GM18870 (cell line): ENCODE results near the gene HNRNPU.

Experiments used
- ATAC-seq: cut with Tn5 transposase; IDR thresholded peaks from one replicate; pipeline ENCODE4 v1.9.1; 2021; ENCODE audit warnings: moderate library complexity; ENCODE audit not compliant: unreplicated experiment

Gene HNRNPU

DNA sequence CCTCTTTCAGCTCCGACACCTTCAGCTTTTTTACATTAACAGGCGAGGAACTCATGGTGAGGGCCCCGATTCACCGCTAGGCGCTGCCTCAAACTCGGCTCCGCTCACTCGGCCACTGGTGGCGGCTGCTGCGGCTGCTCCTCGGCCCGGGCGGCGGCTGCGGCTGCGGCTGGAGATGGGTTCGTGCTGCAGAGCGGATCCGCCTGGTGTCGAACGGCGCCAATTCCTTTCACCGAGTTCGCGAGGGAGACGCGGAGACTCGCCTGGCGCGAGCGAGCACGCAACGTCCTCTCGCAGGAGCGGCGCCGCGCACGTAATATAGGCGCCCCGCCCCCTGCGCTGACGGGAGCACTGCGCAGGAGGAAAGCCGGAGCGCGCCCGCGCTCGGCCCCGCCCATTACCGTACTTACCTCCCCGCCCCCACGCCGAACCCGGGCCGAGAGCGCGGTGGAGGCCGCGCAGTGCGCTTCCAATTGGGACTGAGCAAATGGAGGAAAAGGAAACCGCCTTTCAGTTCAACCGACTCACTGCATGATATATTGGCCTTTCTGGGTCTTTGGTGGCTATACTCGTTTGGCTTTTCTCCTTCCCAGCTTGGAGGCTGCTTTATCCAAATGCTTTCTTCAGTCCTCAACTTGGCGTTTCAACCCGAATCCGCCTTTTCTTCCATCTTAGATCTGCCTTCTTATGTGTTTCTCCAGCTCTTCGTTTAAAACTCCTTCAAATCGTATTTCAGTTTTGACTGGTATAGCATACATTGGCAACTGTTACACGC, at the start of gene HNRNPU:
TSS of gene HNRNPU (minus strand) at position 291 of the 775 bp plus-strand sequence. CDS start at position 55, 236 bp downstream.
- peak; percentile 57 for ATAC-seq

DNA sequence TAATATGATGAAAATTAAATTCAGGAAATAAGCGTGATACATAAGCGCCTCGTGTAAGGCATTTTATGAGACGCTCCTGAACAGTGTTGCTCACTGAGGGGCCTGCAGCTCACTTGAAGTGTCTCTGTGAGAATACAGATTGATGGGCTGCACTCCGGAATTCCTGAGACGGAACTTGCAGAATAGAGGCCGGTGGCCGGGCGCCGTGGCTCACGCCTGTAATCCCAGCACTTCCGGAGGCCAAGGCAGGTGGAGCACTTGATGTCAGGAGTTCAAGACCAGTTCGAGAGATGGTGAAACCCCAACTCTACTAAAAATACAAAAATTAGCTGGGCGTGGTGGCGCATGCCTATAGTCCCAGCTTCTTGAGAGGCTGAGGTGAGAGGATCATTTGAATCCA, 49.5 kb upstream of the HNRNPU start:
- ATAC-seq = no peak

DNA sequence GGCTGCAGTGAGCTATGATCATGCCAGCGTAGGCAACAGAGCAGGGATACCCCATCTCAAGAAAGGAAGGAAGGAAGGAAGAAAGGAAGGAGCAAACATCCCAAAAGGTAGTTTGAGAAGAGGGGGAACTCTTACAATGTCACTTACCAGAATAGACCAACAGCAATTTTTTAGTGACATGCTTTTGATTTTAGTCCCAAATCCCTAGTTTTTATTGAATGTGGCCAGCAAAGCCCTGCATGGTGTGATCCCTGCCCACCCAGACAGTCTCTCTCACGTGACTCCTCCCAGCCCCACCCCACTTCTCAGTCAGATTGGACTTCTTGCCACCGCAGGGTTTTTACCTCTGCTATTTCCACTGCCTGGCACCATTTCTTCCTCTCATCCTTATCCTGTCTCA, 39.8 kb upstream of the HNRNPU start:
- ATAC-seq = no peak

DNA sequence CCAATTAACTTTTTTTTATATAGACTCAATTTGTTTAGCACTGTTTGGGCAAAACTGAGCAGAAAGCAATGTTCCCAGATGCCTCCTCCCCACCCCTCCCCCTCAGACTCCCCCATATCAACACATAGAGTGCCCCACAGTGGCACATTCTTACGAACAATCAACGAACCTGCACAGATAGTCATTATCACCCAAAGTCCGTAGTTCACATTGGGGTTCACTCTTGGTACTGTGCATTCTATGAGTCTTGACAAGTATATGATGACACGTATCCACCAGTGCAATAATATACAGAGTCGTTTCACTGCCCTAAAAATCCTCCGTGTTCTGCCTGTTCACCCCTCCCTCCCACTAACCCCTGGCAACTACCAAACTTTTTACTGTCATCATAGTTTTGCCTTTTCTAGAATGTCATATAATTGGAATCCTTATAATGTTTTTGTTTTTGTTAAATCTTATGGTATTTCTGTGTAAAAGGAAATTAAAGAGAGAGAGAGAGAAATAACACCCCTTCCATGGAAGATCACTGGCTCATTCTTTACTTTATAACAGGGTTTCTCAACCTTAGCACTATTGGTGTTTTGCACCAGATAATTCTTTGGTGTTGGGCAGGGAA, 37.2 kb upstream of the HNRNPU start:
- ATAC-seq = no peak

DNA sequence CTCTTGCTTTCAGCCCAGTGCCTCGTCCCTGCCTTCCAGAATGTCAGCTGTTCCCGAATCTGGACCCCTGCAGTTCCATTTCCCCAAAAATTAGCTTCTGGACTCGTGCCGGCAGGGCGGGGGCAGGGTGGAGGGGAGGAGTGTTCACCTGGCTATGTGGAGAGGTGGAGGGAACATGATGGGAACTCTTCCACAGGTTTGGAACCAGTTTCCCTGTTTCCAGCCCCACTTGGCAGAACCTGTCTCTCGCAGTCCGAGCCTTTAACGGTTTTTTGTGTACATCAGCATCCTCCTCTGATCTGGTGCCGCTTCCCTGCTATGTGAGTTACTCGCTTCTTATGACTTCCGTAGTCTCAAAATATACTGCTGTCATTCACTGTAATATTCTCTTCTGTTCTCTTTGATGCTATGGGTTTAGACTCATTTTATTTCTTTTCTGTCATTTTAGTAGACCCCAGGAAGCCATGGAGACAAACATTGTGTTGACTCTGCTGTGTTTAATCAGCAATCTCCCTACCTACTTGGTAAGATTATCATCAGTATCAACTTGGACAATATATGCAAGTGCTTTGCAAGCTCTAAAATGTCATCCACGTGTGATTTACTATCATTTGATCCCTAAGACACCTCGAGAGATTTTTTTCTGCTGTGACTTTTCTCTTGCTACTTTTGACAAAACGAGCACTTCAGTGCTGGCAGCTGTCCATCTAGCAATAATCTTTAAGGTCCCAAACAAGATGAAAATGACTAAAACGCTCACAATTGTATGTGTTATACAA, 33.3 kb upstream of the HNRNPU start:
- no peak for ATAC-seq

DNA sequence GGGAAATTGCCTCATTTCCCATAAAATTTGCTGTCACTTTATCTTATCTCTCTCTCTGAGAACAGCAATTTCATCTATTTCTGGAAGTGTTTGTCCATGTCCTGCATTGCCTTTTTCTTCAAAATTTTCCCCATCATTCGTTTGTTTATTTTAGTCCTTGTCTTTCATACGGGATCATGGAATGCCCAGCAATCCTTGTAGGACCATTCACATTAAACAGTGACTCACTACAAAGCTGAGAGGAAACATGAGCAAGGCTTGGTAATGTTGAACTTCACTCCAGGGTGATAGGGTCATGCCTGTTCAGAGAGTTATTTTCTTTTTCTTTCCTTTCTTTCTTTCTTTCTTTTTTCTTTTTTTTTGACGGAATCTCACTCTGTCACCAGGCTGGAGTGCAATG, 32.2 kb upstream of the HNRNPU start:
- ATAC-seq = no peak

DNA sequence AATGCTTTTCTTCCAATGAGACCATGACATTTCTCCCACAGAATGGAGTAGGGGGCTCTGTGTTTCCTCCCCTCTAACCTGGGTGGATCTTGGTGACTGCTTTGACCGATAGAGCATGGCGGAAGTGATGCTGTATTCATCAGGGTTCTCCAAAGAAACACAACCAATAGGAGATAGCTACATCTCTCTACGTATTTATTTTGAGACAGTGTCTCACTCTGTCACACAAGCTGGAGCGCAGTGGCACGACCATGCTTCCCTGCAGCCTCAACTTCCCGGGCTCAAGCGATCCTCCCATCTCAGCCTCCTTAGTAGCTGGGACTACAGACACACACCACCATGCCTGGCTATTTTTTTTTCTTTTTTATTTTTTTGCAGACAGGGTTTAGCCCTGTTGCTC, 29.5 kb upstream of the HNRNPU start:
- ATAC-seq = no peak

DNA sequence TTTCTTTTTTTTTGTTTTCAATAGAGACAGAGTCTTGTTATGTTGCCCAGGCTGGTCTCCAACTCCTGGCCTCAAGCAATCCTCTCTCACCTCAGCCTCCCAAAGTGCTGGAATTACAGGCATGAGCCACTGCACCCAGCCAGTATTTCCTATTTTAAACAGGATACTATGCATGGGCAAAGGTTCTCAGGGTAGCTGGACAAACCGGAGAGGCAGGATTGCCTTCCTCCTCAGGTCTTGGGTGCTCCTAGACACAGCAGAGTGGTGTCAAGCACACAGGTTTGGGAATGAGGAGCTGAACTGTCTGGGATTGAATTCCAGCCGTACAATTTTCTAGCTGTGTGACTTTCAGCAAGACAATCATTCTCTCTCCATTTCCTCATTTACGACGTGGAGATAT, 22.9 kb upstream of the HNRNPU start:
- no peak for ATAC-seq

DNA sequence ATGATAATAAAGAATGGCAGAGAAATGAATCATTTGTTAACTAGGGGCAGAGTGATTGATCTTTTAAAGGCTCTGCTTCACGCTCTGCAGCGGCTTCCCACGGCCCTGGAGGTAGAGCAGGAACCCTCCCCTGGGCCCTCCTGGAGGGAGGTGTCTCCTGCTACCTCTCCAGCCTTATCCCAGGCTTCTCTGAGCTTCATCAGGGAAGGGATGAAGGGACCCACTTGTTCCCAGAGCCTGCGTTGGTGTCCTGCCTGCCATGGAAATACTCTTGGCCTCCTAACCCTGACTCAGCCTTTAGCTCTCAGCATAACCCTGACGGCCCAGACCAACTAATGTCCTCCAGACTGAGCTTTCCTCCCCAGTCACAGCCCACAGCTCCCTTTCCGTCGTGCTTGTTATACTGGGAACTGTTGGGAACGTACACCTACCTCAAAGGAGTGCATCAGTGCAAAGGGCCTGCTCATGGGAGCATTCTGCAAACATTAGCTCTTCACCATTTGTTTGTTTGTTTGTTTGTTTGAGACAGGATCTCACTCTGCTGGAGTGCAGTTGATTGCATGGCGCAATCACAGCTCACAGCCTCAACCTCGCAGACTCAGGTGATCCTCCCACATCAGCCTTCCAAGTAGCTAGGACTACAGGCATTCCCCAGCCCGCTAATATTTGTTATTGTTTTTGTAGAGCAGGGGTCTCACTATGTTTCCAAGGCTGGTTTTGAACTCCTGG, 17.4 kb upstream of the HNRNPU start:
- no peak for ATAC-seq

DNA sequence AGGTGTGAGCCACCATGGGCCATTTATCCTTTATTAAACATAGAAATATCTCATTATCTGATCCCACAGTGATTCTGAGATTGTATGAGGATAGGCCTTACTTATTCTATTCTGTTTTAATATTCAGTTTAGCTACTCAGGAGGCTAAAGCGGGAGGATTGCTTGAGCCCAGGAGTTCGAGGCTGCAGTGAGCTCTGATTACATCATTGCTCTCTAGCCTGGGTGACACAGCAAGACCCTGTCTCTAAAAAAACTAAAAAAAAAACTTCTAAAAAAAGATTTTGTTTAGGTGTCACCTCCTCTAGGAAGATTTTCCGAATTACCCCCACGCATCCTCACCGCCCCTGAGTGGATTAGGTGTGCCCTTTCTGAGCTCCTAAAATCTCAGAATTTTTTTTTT, 14.3 kb upstream of the HNRNPU start:
- ATAC-seq = no peak

DNA sequence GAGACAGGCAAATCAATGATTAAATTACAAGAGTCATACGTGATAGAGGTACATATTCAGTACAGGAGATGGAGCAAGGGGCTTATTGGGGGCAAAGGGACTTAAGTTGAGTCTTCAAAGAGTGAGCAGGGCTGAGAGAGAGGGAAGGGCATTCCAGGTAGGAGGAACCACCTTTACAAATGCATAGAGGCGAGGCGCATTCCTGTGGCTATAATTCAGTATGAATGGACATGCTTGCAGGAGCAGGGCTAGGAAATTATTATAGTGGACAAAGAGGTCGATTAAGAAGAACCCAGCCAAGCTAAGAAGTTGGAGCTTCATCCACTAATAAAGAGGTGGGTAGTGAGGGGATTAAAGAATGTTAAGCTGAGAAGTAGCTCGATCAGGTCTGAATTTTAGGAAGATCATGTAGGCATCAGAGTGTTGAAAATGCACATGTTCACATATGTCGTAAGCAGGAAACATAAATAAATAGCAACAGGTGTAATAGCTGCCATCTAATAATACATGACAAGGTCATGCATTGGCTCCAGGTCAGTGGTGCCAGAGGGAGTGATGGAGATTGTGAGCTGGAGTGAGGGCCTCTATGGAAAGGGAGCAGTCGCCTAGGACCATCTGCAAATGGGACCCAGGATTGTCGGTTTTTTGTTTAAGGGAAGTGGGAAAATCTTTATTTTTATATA, 12.0 kb upstream of the HNRNPU start:
- ATAC-seq = no peak

DNA sequence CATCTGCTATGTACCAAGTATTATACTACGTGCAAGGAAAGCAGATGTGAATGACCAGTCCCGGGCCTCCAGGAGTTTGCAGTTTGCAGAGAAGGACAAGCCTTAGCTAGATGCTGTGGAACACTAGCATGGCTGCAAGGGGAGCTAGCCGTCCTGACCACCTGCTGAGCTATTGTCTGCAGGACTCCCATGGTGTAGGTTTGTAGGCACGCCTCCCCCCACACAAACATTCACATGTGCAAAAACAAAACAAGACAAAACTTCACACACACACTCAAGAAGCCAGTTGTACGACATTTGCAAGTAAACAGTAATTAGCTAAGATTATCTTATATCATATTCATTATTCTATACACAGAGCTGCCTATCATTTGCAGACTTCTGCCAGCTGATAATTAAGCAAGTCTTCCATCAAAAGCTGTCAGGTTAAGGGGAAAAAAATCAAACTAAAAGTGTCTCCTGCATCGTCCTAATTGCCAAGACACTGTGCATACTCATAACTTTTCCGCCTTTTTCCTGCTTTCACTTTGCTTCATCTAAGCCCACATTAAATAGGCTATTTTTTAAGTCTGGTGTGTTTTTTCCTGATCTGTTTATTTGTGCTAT, 10.7 kb upstream of the HNRNPU start:
- no peak for ATAC-seq

DNA sequence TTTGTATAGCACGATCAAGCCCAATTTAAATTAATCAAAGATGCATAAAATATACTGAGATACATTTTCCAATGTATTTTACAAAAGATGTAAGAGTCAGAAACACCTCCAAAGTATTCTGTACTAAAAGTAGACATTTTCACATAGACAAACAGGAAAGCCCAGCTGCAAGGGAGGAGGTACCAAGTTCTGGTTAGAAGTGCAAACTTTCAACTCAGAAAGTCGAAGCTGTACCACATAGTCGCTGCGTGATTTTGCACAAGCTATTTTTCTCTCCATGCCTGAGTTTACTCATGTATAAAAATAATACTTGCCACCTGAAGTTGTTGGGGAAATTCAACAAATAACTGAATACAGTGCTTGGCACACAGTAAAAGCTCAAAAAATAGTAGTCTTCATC, 5.6 kb upstream of the HNRNPU start:
- ATAC-seq = no peak

DNA sequence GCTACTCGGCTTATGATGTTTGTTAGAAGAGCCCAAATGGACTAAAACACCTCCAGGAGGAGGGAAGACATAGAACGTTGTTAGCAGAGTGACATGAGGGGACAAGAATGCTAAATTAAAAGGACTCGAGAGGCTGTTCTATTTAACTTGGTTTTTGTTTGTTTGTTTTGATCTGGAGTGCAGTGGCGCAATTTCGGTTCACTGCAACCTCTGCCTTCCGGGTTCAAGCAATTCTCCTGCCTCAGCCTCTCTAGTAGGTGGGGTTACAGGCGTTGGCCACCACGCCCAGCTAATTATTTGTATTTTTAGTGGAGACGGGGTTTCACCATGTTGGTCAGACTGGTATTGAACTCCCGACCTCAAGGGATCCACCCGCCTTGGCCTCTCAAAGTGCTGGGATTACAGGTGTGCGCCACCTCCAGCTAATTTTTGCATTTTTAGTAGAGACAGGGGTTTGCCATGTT, 5.1 kb upstream of the HNRNPU start:
- no peak for ATAC-seq

DNA sequence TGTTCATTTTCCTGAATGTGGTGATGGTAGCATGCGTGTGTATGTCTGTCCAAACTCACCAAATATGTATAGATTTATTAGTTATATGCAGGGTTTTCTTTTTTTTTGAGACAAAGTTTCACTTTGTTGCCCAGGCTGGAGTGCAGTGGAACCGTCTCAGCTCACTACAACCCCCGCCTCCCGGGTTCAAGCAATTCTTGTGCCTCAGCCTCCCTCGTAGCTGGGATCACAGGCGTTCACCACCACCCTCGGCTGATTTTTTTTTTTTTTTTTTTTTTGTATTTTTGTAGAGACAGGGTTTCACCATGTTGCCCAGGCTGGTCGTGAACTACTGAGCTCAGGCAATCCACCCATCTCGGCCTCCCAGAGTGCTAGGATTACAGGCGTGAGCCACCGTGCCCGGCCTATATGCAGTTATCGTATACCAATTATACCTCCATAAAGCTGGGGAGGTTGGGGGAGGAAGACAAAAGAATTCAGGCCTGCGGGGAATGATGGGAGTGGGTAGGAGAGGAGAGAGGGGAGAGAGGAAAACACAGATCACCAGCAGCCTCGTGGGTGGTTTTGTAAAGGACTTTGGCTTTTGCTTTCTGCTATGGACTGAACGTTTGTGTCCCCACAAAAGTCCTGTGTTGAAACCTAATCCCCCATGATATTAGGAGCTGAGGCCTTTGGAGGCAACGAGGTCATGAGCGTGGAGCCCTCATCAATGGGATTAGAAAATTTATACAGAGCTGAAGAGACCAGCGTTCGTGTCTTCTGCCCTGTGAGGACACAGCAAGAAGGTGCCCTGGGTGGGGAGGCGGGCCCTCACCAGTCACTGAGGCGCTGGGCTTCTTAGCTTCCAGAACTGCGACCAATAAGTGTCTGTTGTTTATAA, 4.4 kb upstream of the HNRNPU start:
- no peak for ATAC-seq

DNA sequence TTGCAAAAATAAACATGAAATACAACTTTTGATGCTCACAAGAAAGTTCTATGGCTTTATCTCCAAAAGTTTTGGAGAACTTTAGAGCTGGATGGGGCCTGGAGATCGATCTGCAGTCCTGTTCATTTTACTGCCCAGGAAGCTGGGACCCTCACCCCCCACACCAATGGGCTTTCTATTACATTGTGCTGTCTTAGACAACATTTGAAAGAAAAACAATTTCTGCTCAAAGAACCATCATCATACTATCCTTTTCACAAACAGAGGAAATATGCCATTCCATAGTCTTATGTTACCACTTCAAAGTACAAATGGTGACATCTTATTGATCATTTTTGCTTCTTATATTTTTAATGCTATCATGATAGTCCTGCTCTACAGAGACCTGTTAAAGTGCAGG, 2.0 kb upstream of the HNRNPU start:
- no peak for ATAC-seq

DNA sequence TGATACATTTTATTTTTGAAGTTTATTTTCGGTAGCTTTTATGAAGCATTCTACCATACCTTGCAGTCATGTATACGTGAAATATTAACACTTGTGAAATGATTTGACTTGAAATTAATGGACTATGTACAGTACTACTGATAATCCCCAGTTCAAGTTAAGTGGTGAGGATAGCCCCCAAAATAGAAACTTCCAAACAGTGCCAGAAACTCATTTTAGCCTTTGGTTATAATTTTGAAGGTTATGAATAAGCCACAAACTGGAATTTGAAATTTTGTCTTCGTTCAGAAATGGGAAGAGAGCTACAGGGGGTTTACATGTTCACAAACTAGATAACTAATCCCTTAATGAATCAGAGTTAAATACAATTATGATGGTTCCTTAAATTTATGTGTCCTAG, 1.5 kb upstream of the HNRNPU start:
- no peak for ATAC-seq

DNA sequence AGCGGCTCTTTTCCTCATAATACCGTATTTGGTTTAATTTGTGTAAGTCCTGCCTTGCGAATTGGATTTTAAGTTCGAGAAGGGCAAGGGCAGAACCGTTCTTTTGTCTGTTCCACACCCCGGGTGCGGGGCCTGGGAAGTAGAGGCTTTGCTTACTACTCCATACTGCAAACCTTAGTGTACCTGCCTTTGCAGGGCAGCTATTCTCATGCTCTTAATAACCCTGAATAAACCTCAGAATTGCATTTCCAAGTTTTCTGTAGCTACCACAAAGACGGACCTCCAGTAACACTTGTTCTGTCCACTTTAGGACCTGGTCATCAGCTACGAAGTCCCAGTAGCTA, 657 bp upstream of the HNRNPU start:
- peak; percentile 4 for ATAC-seq

DNA sequence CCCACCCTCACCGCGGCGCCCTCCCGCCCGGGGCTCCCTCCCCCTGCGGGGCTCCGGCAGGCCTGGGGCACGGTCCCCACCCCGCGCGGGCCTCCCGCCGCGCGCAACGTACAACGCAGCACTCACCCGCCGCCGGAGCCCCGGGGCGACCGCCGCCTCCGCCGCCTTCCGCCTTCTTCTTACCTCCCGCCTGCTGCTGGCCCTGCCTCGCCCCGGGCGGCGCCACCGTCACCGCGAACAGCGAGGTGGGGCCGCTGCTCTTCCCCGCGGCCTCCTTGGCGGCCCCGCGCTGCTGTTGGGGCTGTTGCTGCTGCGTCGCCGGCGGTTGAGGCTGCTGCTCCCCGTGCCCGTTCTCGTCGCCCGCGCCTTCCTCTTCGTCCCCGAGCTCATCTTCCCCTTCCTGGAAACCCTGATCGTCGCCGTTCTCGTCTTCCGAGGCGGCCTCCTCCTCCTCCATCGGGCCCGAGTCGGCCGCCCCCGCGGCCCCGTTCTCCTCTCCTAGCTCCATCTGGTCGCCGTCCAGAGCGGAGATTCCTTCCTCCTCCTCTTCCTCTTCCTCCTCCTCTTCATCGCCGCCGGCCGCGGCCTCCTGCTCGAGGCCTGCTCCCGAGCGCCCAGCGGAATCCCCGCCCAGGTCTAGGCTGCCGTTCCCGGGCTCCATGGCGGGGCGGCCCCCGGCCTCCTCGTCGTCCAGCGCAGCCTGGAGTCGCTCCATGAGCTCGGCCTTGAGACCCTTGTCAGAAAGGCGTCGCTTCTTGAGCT, 671 bp downstream of the HNRNPU start:
- ATAC-seq = peak; percentile 4
